WTC11 (cell line): Measurements from ENCODE around the gene UGT1A9. TPM values are rescaled to one million over a fixed set of nuclear protein-coding genes. Genes with fewer than 3 reads are reported as not detected.

Experiments used
- ATAC-seq: fragments of 200-7000 bp; cut with Tn5 transposase; 2 replicates; pipeline ENCODE4 v1.10.0; 2021; ENCODE audit warnings: mild to moderate bottlenecking, moderate library complexity
- CTCF ChIA-PET: fragments of 300-600 bp; sonication (Branson Sonifier 250); formaldehyde crosslinking; loops from one replicate; lab custom pipeline; 2021; ENCODE audit warnings: antibody characterized with exemption; lab: Charles Lee
- POLR2A ChIA-PET: fragments of 350-600 bp; sonication (Branson Sonifier 250); formaldehyde crosslinking; loops from one replicate; lab custom pipeline; 2021; ENCODE audit warnings: antibody characterized with exemption; lab: Charles Lee
- DNase-seq: peaks from one replicate; pipeline ENCODE4 v3.0.0; 2021; ENCODE audit warnings: low spot score
- H3K27ac Mint-ChIP-seq: 2 replicates; pipeline ENCODE4 v1.8.0; 2021; ENCODE audit warnings: mixed read lengths
- H3K27me3 Mint-ChIP-seq: 2 replicates; pipeline ENCODE4 v1.8.0; 2021; ENCODE audit warnings: low read depth, mild to moderate bottlenecking, moderate library complexity, mixed read lengths
- H3K36me3 Mint-ChIP-seq: 2 replicates; pipeline ENCODE4 v1.8.0; 2021; ENCODE audit warnings: mixed read lengths
- H3K4me1 Mint-ChIP-seq: 2 replicates; pipeline ENCODE4 v1.8.0; 2022; ENCODE audit warnings: mixed read lengths
- H3K4me3 Mint-ChIP-seq: 2 replicates; pipeline ENCODE4 v1.8.0; 2021; ENCODE audit warnings: mild to moderate bottlenecking, moderate library complexity, mixed read lengths
- H3K9me3 Mint-ChIP-seq: 2 replicates; pipeline ENCODE4 v1.8.0; 2021; ENCODE audit warnings: mixed read lengths
- CBFB ChIP-seq: sonication (generic); formaldehyde crosslinking; IDR thresholded peaks from 2 replicates; pipeline ENCODE4 v1.8.1; 2022; ENCODE audit warnings: mild to moderate bottlenecking, low read depth, missing genetic modification reagents
- EMX1 ChIP-seq: fragments of 250-450 bp; sonication (Bioruptor Pico); IDR thresholded peaks from 2 replicates; pipeline ENCODE4 v1.8.0; 2021; ENCODE audit warnings: mild to moderate bottlenecking
- GABPB1 ChIP-seq: sonication (generic); formaldehyde crosslinking; IDR thresholded peaks from 2 replicates; pipeline ENCODE4 v1.8.1; 2023; ENCODE audit warnings: mild to moderate bottlenecking, missing genetic modification reagents
- GRHL2 ChIP-seq: fragments of 250-450 bp; sonication (Bioruptor Pico); IDR thresholded peaks from 2 replicates; pipeline ENCODE4 v1.8.0; 2022; ENCODE audit warnings: mild to moderate bottlenecking, moderate library complexity; ENCODE audit not compliant: insufficient replicate concordance, severe bottlenecking
- JAZF1 ChIP-seq: fragments of 250-450 bp; sonication (Bioruptor Pico); IDR thresholded peaks from 2 replicates; pipeline ENCODE4 v1.9.0; 2021; ENCODE audit warnings: moderate library complexity, mild to moderate bottlenecking, inconsistent platforms
- JUN ChIP-seq: sonication (generic); formaldehyde crosslinking; IDR thresholded peaks from 2 replicates; pipeline ENCODE4 v1.8.0; 2023; ENCODE audit warnings: mild to moderate bottlenecking, missing genetic modification reagents
- MYBL2 ChIP-seq: sonication (generic); formaldehyde crosslinking; IDR thresholded peaks from 2 replicates; pipeline ENCODE4 v1.8.1; 2023; ENCODE audit warnings: mild to moderate bottlenecking, moderate library complexity, missing genetic modification reagents
- RELA ChIP-seq: sonication (generic); formaldehyde crosslinking; IDR thresholded peaks from 2 replicates; pipeline ENCODE4 v1.8.1; 2022; ENCODE audit warnings: missing genetic modification reagents, mild to moderate bottlenecking, borderline replicate concordance
- SOX15 ChIP-seq: fragments of 250-450 bp; sonication (Bioruptor Pico); IDR thresholded peaks from 2 replicates; pipeline ENCODE4 v1.9.0; 2021; ENCODE audit warnings: mild to moderate bottlenecking
- SP1 ChIP-seq: sonication (generic); formaldehyde crosslinking; conservative IDR thresholded peaks from 2 replicates; pipeline ENCODE4 v1.8.1; 2022; ENCODE audit warnings: missing genetic modification reagents
- ZBTB21 ChIP-seq: sonication (generic); formaldehyde crosslinking; IDR thresholded peaks from 2 replicates; pipeline ENCODE4 v1.8.1; 2023; ENCODE audit warnings: mild to moderate bottlenecking, missing genetic modification reagents, borderline replicate concordance
- total RNA-seq: library from RNA; stranded (reverse); gene quantifications from 3 replicates; pipeline ENCODE4 v1.2.3, GENCODE V29; 2021
- TF ChIP-seq, protein P1 (sequence below): sonication (generic); formaldehyde crosslinking; IDR thresholded peaks from 2 replicates; pipeline ENCODE4 v1.8.1; 2023; ENCODE audit warnings: mild to moderate bottlenecking, moderate library complexity, missing genetic modification reagents
- TF ChIP-seq, protein P2 (sequence below): sonication (generic); formaldehyde crosslinking; IDR thresholded peaks from 2 replicates; pipeline ENCODE4 v1.8.0; 2022; ENCODE audit warnings: mild to moderate bottlenecking, missing genetic modification reagents
- TF ChIP-seq, protein P3 (sequence below): sonication (generic); formaldehyde crosslinking; IDR thresholded peaks from 2 replicates; pipeline ENCODE4 v1.8.0; 2022; ENCODE audit warnings: mild to moderate bottlenecking, missing genetic modification reagents
- TF ChIP-seq, protein P4 (sequence below): sonication (generic); formaldehyde crosslinking; IDR thresholded peaks from 2 replicates; pipeline ENCODE4 v1.8.0; 2023; ENCODE audit warnings: missing genetic modification reagents, mild to moderate bottlenecking, borderline replicate concordance
- TF ChIP-seq, protein P5 (sequence below): fragments of 250-450 bp; sonication (Bioruptor Pico); IDR thresholded peaks from 2 replicates; pipeline ENCODE4 v1.9.0; 2021; ENCODE audit warnings: mild to moderate bottlenecking, borderline replicate concordance
- TF ChIP-seq, protein P6 (sequence below): fragments of 250-450 bp; sonication (Bioruptor Pico); IDR thresholded peaks from 2 replicates; pipeline ENCODE4 v1.9.0; 2021; ENCODE audit warnings: mild to moderate bottlenecking
- TF ChIP-seq, protein P7 (sequence below): sonication (generic); formaldehyde crosslinking; IDR thresholded peaks from 2 replicates; pipeline ENCODE4 v1.8.1; 2022; ENCODE audit warnings: missing genetic modification reagents, borderline replicate concordance

UGT1A9 gene
- total RNA-seq, 1 experiment from 2014 or later, result not detected

DNA sequence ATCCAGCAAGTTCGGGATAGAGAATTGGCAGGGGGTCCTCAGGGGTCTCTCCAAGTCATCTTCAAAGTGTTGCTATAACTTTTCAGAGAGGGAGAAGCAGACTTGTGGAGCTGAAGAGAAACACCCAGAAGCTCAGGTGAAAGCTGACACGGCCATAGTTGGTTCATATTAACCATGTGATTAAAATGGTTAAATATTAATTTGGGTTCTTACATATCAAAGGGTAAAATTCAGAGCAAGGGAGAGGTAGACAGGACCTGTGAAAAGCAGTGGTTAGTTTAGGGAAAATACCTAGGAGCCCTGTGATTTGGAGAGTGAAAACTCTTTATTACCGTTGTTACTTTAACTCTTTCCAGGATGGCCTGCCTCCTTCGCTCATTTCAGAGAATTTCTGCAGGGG, 20.9 kb downstream of the UGT1A9 start, which contains the start of gene UGT1A6 (continued):
- TF ChIP-seq, protein P1, sequence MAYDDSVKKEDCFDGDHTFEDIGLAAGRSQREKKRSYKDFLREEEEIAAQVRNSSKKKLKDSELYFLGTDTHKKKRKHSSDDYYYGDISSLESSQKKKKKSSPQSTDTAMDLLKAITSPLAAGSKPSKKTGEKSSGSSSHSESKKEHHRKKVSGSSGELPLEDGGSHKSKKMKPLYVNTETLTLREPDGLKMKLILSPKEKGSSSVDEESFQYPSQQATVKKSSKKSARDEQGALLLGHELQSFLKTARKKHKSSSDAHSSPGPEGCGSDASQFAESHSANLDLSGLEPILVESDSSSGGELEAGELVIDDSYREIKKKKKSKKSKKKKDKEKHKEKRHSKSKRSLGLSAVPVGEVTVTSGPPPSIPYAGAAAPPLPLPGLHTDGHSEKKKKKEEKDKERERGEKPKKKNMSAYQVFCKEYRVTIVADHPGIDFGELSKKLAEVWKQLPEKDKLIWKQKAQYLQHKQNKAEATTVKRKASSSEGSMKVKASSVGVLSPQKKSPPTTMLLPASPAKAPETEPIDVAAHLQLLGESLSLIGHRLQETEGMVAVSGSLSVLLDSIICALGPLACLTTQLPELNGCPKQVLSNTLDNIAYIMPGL (CRISPR knock-in tag), result no peak
- TF ChIP-seq JAZF1 (CRISPR knock-in tag) (no peak), MYBL2 (CRISPR knock-in tag) (no peak), SOX15 (CRISPR knock-in tag) (no peak), EMX1 (no peak)
- TF ChIP-seq, protein P2, sequence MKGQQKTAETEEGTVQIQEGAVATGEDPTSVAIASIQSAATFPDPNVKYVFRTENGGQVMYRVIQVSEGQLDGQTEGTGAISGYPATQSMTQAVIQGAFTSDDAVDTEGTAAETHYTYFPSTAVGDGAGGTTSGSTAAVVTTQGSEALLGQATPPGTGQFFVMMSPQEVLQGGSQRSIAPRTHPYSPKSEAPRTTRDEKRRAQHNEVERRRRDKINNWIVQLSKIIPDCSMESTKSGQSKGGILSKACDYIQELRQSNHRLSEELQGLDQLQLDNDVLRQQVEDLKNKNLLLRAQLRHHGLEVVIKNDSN, result no peak
- TF ChIP-seq, protein P3, sequence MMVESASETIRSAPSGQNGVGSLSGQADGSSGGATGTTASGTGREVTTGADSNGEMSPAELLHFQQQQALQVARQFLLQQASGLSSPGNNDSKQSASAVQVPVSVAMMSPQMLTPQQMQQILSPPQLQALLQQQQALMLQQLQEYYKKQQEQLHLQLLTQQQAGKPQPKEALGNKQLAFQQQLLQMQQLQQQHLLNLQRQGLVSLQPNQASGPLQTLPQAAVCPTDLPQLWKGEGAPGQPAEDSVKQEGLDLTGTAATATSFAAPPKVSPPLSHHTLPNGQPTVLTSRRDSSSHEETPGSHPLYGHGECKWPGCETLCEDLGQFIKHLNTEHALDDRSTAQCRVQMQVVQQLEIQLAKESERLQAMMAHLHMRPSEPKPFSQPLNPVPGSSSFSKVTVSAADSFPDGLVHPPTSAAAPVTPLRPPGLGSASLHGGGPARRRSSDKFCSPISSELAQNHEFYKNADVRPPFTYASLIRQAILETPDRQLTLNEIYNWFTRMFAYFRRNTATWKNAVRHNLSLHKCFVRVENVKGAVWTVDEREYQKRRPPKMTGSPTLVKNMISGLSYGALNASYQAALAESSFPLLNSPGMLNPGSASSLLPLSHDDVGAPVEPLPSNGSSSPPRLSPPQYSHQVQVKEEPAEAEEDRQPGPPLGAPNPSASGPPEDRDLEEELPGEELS (CRISPR knock-in tag), result no peak

DNA sequence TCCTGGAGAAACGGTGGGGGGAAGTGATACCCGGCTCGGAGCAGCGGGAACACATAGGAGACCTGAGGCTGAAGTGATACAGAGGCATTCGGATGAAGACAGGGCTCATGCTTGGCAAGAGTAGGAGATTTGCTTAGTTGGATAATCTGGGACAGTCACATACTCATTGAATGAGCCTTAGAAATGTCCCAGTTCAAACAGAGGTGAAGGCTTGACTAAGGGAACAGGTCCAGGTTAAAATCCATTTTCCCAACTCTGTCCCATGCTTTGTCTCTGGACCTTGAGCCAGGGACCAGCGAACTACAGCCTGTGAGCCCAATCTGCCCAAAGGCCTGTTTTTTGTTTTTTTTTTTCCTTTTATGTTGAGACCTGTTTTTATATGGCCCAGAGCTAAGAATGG, 22.3 kb downstream of the UGT1A9 start:
- Mint-ChIP-seq H3K4me3 (no peak overlapping the region), H3K27ac (no peak overlapping the region), H3K27me3 (peaks cover 3% of the 10 kb centered on the region; the same call in 1 of the 2 replicates), H3K36me3 (no peaks in the 10 kb centered on the region), H3K9me3 (no peaks in the 10 kb centered on the region), H3K4me1 (peaks cover 18% of the 10 kb centered on the region)
- ChIA-PET POLR2A (no interaction called here), CTCF (no interaction called here)
- DNase-seq, result no peak
- no peak for ATAC-seq
- TF ChIP-seq JUN (CRISPR knock-in tag), result no peak
- no peak for TF ChIP-seq SP1 (CRISPR knock-in tag)
- TF ChIP-seq GABPB1 (CRISPR knock-in tag), result no peak
- TF ChIP-seq, protein P4, sequence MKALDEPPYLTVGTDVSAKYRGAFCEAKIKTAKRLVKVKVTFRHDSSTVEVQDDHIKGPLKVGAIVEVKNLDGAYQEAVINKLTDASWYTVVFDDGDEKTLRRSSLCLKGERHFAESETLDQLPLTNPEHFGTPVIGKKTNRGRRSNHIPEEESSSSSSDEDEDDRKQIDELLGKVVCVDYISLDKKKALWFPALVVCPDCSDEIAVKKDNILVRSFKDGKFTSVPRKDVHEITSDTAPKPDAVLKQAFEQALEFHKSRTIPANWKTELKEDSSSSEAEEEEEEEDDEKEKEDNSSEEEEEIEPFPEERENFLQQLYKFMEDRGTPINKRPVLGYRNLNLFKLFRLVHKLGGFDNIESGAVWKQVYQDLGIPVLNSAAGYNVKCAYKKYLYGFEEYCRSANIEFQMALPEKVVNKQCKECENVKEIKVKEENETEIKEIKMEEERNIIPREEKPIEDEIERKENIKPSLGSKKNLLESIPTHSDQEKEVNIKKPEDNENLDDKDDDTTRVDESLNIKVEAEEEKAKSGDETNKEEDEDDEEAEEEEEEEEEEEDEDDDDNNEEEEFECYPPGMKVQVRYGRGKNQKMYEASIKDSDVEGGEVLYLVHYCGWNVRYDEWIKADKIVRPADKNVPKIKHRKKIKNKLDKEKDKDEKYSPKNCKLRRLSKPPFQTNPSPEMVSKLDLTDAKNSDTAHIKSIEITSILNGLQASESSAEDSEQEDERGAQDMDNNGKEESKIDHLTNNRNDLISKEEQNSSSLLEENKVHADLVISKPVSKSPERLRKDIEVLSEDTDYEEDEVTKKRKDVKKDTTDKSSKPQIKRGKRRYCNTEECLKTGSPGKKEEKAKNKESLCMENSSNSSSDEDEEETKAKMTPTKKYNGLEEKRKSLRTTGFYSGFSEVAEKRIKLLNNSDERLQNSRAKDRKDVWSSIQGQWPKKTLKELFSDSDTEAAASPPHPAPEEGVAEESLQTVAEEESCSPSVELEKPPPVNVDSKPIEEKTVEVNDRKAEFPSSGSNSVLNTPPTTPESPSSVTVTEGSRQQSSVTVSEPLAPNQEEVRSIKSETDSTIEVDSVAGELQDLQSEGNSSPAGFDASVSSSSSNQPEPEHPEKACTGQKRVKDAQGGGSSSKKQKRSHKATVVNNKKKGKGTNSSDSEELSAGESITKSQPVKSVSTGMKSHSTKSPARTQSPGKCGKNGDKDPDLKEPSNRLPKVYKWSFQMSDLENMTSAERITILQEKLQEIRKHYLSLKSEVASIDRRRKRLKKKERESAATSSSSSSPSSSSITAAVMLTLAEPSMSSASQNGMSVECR (CRISPR knock-in tag), result no peak
- TF ChIP-seq, protein P5, sequence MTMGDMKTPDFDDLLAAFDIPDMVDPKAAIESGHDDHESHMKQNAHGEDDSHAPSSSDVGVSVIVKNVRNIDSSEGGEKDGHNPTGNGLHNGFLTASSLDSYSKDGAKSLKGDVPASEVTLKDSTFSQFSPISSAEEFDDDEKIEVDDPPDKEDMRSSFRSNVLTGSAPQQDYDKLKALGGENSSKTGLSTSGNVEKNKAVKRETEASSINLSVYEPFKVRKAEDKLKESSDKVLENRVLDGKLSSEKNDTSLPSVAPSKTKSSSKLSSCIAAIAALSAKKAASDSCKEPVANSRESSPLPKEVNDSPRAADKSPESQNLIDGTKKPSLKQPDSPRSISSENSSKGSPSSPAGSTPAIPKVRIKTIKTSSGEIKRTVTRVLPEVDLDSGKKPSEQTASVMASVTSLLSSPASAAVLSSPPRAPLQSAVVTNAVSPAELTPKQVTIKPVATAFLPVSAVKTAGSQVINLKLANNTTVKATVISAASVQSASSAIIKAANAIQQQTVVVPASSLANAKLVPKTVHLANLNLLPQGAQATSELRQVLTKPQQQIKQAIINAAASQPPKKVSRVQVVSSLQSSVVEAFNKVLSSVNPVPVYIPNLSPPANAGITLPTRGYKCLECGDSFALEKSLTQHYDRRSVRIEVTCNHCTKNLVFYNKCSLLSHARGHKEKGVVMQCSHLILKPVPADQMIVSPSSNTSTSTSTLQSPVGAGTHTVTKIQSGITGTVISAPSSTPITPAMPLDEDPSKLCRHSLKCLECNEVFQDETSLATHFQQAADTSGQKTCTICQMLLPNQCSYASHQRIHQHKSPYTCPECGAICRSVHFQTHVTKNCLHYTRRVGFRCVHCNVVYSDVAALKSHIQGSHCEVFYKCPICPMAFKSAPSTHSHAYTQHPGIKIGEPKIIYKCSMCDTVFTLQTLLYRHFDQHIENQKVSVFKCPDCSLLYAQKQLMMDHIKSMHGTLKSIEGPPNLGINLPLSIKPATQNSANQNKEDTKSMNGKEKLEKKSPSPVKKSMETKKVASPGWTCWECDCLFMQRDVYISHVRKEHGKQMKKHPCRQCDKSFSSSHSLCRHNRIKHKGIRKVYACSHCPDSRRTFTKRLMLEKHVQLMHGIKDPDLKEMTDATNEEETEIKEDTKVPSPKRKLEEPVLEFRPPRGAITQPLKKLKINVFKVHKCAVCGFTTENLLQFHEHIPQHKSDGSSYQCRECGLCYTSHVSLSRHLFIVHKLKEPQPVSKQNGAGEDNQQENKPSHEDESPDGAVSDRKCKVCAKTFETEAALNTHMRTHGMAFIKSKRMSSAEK (CRISPR knock-in tag), result no peak
- TF ChIP-seq GRHL2, result no peak
- TF ChIP-seq RELA (CRISPR knock-in tag), result no peak
- TF ChIP-seq, protein P6, sequence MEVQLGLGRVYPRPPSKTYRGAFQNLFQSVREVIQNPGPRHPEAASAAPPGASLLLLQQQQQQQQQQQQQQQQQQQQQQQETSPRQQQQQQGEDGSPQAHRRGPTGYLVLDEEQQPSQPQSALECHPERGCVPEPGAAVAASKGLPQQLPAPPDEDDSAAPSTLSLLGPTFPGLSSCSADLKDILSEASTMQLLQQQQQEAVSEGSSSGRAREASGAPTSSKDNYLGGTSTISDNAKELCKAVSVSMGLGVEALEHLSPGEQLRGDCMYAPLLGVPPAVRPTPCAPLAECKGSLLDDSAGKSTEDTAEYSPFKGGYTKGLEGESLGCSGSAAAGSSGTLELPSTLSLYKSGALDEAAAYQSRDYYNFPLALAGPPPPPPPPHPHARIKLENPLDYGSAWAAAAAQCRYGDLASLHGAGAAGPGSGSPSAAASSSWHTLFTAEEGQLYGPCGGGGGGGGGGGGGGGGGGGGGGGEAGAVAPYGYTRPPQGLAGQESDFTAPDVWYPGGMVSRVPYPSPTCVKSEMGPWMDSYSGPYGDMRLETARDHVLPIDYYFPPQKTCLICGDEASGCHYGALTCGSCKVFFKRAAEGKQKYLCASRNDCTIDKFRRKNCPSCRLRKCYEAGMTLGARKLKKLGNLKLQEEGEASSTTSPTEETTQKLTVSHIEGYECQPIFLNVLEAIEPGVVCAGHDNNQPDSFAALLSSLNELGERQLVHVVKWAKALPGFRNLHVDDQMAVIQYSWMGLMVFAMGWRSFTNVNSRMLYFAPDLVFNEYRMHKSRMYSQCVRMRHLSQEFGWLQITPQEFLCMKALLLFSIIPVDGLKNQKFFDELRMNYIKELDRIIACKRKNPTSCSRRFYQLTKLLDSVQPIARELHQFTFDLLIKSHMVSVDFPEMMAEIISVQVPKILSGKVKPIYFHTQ (CRISPR knock-in tag), result no peak
- TF ChIP-seq, protein P7, sequence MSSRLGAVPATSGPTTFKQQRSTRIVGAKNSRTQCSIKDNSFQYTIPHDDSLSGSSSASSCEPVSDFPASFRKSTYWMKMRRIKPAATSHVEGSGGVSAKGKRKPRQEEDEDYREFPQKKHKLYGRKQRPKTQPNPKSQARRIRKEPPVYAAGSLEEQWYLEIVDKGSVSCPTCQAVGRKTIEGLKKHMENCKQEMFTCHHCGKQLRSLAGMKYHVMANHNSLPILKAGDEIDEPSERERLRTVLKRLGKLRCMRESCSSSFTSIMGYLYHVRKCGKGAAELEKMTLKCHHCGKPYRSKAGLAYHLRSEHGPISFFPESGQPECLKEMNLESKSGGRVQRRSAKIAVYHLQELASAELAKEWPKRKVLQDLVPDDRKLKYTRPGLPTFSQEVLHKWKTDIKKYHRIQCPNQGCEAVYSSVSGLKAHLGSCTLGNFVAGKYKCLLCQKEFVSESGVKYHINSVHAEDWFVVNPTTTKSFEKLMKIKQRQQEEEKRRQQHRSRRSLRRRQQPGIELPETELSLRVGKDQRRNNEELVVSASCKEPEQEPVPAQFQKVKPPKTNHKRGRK, result no peak
- no peak for TF ChIP-seq CBFB (CRISPR knock-in tag)
- no peak for TF ChIP-seq ZBTB21 (CRISPR knock-in tag)
